Peyer's patch (tissue), 4 donors: ENCODE data around the gene MINAR1.

ENCODE experiments used
- CTCF ChIP-seq, 6 experiments: fragments of 450-650 bp in 4 of 6; fragments of 200-600 bp in 2 of 6; sonication (generic) in 1 of 6; IDR thresholded peaks; one replicate each; pipeline ENCODE4 v1.5.1; 2017 to 2019; ENCODE audit warnings: antibody characterized with exemption in 6 of 6, mild to moderate bottlenecking in 3 of 6, moderate library complexity in 1 of 6
- POLR2A ChIP-seq, 2 donors: fragments of 450-650 bp; IDR thresholded peaks; one replicate each; pipeline ENCODE4 v1.5.1; 2017; ENCODE audit warnings: antibody characterized with exemption in 2 of 2, mild to moderate bottlenecking in 2 of 2, moderate library complexity in 2 of 2

DNA sequence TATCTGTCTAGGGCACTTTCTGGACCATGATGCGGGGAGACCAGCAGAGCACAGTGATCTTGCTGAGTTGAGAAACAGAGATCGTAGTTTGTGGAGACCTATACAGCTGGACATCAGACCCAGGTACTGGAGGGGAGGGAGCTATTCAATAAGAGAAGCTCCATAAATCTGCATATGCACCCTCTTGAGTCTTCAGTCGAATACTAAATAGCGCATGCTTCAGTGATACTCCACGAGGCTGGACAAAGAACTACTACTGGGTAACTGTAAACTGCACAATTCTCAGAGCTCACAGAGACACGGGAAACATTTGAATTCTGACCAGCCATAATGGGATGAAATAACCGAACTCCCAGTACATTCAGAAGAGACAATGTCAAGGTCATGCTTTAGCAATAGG is 49.7 kb downstream of the MINAR1 start:
- TF ChIP-seq CTCF (IDR thresholded peaks at IDR 0.05) = no peak
- no peak for TF ChIP-seq POLR2A (IDR thresholded peaks at IDR 0.05)
